Mesenchymal stem cell (in vitro differentiated cells and primary cell): ENCODE measurements around the gene KIF22.
"Not testable (repeated sequence)": the region's sequence is repeated elsewhere in the genome, so short reads cannot be mapped to it uniquely, and the experiment has no call there.

ENCODE experiments used
- DNase-seq: peaks from one replicate; pipeline ENCODE4 v3.0.0-alpha.2; 2013
- H2AFZ ChIP-seq: one replicate; pipeline ENCODE4 v1.6.1; 2013; ENCODE audit warnings: low read depth, mild to moderate bottlenecking, control low read depth, inconsistent platforms, low read length, moderate library complexity
- H2AK5ac ChIP-seq: 2 replicates; pipeline ENCODE4 v1.6.1; 2013; ENCODE audit warnings: low read length, moderate library complexity, mild to moderate bottlenecking, inconsistent platforms; ENCODE audit not compliant: severe bottlenecking
- H2BK120ac ChIP-seq: one replicate; pipeline ENCODE4 v1.6.1; 2013; ENCODE audit warnings: low read depth, mild to moderate bottlenecking, inconsistent platforms, low read length, moderate library complexity
- H2BK12ac ChIP-seq, 2 experiments: one replicate each; pipeline ENCODE4 v1.6.1; 2013; ENCODE audit warnings: inconsistent platforms in 2 of 2, low read length in 2 of 2, mild to moderate bottlenecking in 2 of 2, moderate library complexity in 2 of 2, control low read depth in 1 of 2
- H2BK15ac ChIP-seq: one replicate; pipeline ENCODE4 v1.6.1; 2013; ENCODE audit warnings: mild to moderate bottlenecking, low read depth, inconsistent platforms; ENCODE audit not compliant: poor library complexity, severe bottlenecking
- H2BK5ac ChIP-seq: 2 replicates; pipeline ENCODE4 v1.6.1; 2013; ENCODE audit warnings: low read depth, mild to moderate bottlenecking, low read length, control low read depth, inconsistent platforms; ENCODE audit not compliant: poor library complexity, severe bottlenecking
- H3K14ac ChIP-seq, 2 experiments: one replicate each; pipeline ENCODE4 v1.6.1; 2013; ENCODE audit warnings: inconsistent platforms in 2 of 2, low read length in 2 of 2, control low read depth in 1 of 2, mild to moderate bottlenecking in 1 of 2, moderate library complexity in 1 of 2
- H3K18ac ChIP-seq, 2 experiments: one replicate each; pipeline ENCODE4 v1.6.1; 2013; ENCODE audit warnings: inconsistent platforms in 2 of 2, low read length in 2 of 2, control low read depth in 1 of 2, low read depth in 1 of 2, mild to moderate bottlenecking in 1 of 2
- H3K23ac ChIP-seq, 2 experiments: one replicate each; pipeline ENCODE4 v1.6.1; 2013; ENCODE audit warnings: inconsistent platforms in 2 of 2, low read length in 2 of 2, mild to moderate bottlenecking in 2 of 2, moderate library complexity in 2 of 2, control low read depth in 1 of 2
- H3K27ac ChIP-seq: 2 replicates; pipeline ENCODE4 v1.5.1; 2013; ENCODE audit warnings: mild to moderate bottlenecking, moderate library complexity, low read length, control low read depth, inconsistent platforms; ENCODE audit not compliant: poor library complexity, severe bottlenecking
- H3K27me3 ChIP-seq, 2 experiments: 2 replicates each; pipeline versions ENCODE4 v1.6.1 to v1.7.0; 2013; ENCODE audit warnings: low read length in 2 of 2, mild to moderate bottlenecking in 2 of 2, moderate library complexity in 2 of 2, control low read depth in 1 of 2, inconsistent platforms in 1 of 2; ENCODE audit not compliant: control insufficient read depth in 1 of 2, insufficient read depth in 1 of 2
- H3K36me3 ChIP-seq, 2 experiments: 2 replicates each; pipeline versions ENCODE4 v1.6.1 to v1.7.0; 2013; ENCODE audit warnings: low read length in 2 of 2, control low read depth in 1 of 2, inconsistent platforms in 1 of 2, low read depth in 1 of 2, mild to moderate bottlenecking in 1 of 2; ENCODE audit not compliant: insufficient read depth in 2 of 2, control insufficient read depth in 1 of 2
- H3K4ac ChIP-seq, 2 experiments: one replicate each; pipeline ENCODE4 v1.6.1; 2013; ENCODE audit warnings: inconsistent platforms in 2 of 2, low read length in 2 of 2, mild to moderate bottlenecking in 2 of 2, moderate library complexity in 2 of 2, control low read depth in 1 of 2, low read depth in 1 of 2
- H3K4me1 ChIP-seq: 2 replicates; pipeline ENCODE4 v1.6.1; 2013; ENCODE audit warnings: low read depth, low read length, control low read depth; ENCODE audit not compliant: control insufficient read depth, insufficient read depth
- H3K4me2 ChIP-seq: 2 replicates; pipeline ENCODE4 v1.6.1; 2013; ENCODE audit warnings: low read length, mild to moderate bottlenecking, inconsistent platforms; ENCODE audit not compliant: poor library complexity, severe bottlenecking
- H3K4me3 ChIP-seq, 2 experiments: 2 replicates each; pipeline versions ENCODE4 v1.5.1 to v1.7.0; 2013; ENCODE audit warnings: low read length in 2 of 2, mild to moderate bottlenecking in 2 of 2, control low read depth in 1 of 2, low read depth in 1 of 2; ENCODE audit not compliant: insufficient read depth in 1 of 2
- H3K79me1 ChIP-seq: replicated peaks from 2 replicates; pipeline ENCODE4 v1.6.1; 2013; ENCODE audit warnings: mild to moderate bottlenecking, control low read depth, low read length, inconsistent platforms; ENCODE audit not compliant: poor library complexity, severe bottlenecking
- H3K9ac ChIP-seq: 2 replicates; pipeline ENCODE4 v1.7.0; 2013; ENCODE audit warnings: mild to moderate bottlenecking, low read length, moderate library complexity
- H3K9me3 ChIP-seq: 2 replicates; pipeline ENCODE4 v1.7.0; 2013; ENCODE audit warnings: mild to moderate bottlenecking, low read length; ENCODE audit not compliant: control insufficient read depth
- H4K8ac ChIP-seq: one replicate; pipeline ENCODE4 v1.6.1; 2013; ENCODE audit warnings: inconsistent platforms, mild to moderate bottlenecking, low read length, moderate library complexity
- H4K91ac ChIP-seq: one replicate; pipeline ENCODE4 v1.6.1; 2013; ENCODE audit warnings: mild to moderate bottlenecking, low read length, inconsistent platforms
- WGBS: methylation state at CpG from one replicate; pipeline ENCODE4 v1.1.7; 2013; ENCODE audit warnings: mixed read lengths; 5-methylcytosine and 5-hydroxymethylcytosine counted together

Gene KIF22

DNA sequence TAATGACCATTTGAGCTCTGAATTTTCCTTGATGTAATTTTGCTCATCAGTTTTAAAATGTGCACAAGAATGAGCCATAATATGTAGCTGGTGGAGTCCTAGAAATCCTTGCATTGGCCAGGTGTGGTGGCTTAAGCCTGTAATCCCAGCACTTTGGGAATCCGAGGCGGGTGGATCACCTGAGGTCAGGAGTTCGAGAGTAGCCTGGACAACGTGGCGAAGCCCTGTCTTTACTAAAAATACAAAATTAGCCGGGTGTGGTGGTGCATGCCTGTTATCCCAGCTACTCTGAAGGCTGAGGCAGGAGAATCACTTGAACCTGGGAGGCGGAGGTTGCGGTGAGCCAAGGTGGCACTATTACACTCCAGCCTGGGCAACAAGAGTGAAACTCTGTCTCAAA, 33.5 kb upstream of the KIF22 start:
- H3K27me3 ChIP-seq, H3K9me3 ChIP-seq, H2BK12ac ChIP-seq, H4K8ac ChIP-seq, H3K4me3 ChIP-seq, H3K23ac ChIP-seq, H4K91ac ChIP-seq, H3K4me2 ChIP-seq, H3K79me1 ChIP-seq, H2AK5ac ChIP-seq, H3K18ac ChIP-seq, DNase-seq, H3K36me3 ChIP-seq, H3K4ac ChIP-seq, H2BK120ac ChIP-seq, H2BK5ac ChIP-seq, H3K9ac ChIP-seq, H3K14ac ChIP-seq, H2BK15ac ChIP-seq, H2AFZ ChIP-seq, H3K27ac ChIP-seq, H3K4me1 ChIP-seq: not testable (repeated sequence)
- WGBS = 87% methylated on average over 8 of the region's 8 CpGs

DNA sequence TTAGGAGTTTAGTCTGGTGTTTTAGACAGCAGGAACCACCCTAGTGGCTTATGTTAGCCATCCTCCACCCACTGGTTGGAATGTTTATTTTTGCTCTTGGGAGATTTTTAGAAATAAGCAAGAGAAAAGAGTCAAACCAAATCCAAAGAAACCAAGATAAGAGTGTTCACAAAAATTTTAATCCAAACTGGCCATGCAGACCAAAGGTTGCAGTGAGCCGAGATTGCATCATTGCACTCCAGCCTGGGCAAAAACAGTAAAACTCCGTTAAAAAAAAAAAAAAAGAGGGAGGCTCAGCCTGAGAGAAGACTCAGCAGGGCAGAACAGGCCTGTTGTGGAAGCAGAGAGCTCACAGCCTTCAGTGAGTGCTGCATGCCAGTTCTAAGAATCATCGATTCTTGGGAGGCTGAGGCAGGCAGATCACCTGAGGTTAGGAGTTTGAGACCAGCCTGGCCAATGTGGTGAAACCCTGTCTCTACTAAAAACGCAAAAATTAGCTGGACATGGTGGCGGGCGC, 32.5 kb upstream of the KIF22 start:
- Histone ChIP-seq H2AK5ac (no peak overlapping the region), H3K9ac (peak overlapping the region; percentile 48), H3K9me3 (no peaks in the 10 kb centered on the region), H4K91ac (no peak overlapping the region), H3K36me3 (no peaks in the 10 kb centered on the region), H3K18ac (peak overlapping the region in 1 of 2 experiments; percentile 12), H2AFZ (peak overlapping the region; percentile 27), H2BK15ac (no peak overlapping the region), H3K14ac (no peak overlapping the region), H3K79me1 (no peaks in the 10 kb centered on the region), H3K4me2 (no peak overlapping the region), H4K8ac (no peak overlapping the region), H3K27me3 (peaks cover 0 to 6% of the 10 kb centered on the region in 2 experiments), H2BK5ac (no peak overlapping the region), H3K4ac (no peak overlapping the region), H3K4me1 (peaks cover 5% of the 10 kb centered on the region), H2BK120ac (no peak overlapping the region), H3K23ac (no peak overlapping the region), H2BK12ac (no peak overlapping the region), H3K4me3 (no peak overlapping the region), H3K27ac (no peak overlapping the region)
- 52% methylated on average over 4 of the region's 6 CpGs for WGBS
- DNase-seq = peak; percentile 53

DNA sequence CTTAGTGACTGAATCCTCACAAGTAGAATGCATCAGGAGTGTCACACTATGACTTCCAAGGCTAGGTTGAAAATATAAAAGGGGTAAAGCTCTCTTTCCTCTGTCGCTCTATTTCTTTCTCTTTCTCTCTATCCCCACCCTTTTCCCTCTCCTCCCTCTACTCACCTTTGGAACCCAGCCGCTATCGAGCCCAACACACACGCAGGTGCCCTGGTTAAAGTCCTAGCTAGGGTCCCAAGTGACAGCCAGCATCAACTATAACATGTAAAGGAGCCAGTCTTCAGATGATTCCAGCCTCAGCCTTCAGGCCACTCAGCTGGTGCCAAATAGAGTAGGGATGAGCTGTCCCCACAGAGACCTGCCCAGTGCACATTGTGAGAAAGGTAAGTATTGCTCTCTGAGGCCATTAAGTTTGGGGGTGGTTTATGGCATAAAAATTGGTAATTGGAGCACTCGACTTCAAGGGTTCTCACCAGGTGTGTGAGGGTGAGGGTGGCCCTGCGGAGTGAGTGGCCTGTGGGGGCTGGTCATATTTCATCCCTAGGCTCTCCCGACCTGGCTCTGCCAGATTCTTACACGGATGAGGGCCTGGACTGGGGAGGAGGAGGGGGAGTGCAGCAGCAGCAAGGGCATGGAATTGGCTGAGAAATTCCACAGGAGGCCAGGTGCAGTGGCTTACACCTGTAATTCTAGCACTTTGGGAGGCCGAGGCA, 29.8 kb upstream of the KIF22 start:
- Histone ChIP-seq H2BK12ac (no peak overlapping the region), H3K36me3 (no peaks in the 10 kb centered on the region), H2BK5ac (no peak overlapping the region), H3K4ac (no peak overlapping the region), H3K14ac (no peak overlapping the region), H3K27me3 (peaks cover 8 to 23% of the 10 kb centered on the region in 2 experiments), H3K79me1 (no peaks in the 10 kb centered on the region), H3K4me1 (peaks cover 5% of the 10 kb centered on the region), H3K27ac (no peak overlapping the region), H3K4me2 (no peak overlapping the region), H2BK120ac (no peak overlapping the region), H3K9me3 (no peaks in the 10 kb centered on the region), H4K8ac (no peak overlapping the region), H2AK5ac (no peak overlapping the region), H2AFZ (no peak overlapping the region), H3K18ac (no peak overlapping the region), H2BK15ac (no peak overlapping the region), H3K4me3 (no peak overlapping the region), H3K23ac (no peak overlapping the region), H4K91ac (no peak overlapping the region), H3K9ac (no peak overlapping the region)
- 71% methylated on average over 8 of the region's 9 CpGs for WGBS
- DNase-seq = no peak

DNA sequence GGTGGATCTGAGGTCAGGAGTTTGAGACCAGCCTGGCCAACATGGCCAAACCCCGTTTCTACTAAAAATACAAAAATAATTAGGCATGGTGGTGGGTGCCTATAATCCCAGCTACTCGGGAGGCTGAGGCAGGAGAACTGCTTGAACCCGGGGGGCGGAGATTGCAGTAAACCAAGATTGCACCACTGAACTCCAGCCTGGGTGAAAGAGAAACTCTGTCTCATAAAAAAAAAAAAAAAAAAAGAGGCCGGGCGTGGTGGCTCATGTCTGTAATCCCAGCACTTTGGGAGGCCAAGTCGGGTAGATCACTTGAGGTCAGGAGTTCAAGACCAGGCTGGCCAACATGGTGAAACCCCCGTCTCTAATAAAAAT, 29.3 kb upstream of the KIF22 start:
- not testable (repeated sequence) for H3K4me1 ChIP-seq, H2BK5ac ChIP-seq, H2BK12ac ChIP-seq, H3K27ac ChIP-seq, H2BK15ac ChIP-seq, H4K91ac ChIP-seq, H3K9ac ChIP-seq, H3K4me2 ChIP-seq, H3K18ac ChIP-seq, H3K14ac ChIP-seq, H3K23ac ChIP-seq, H3K9me3 ChIP-seq, H2BK120ac ChIP-seq, H2AK5ac ChIP-seq, H4K8ac ChIP-seq, H3K4me3 ChIP-seq, H3K4ac ChIP-seq, H2AFZ ChIP-seq, H3K36me3 ChIP-seq, DNase-seq, H3K79me1 ChIP-seq
- WGBS = 83% methylated on average over 7 of the region's 8 CpGs
- peaks cover 8 to 23% of the 10 kb centered on the region in 2 experiments for H3K27me3 ChIP-seq
